ENCODE data around the gene IL4R.

Gene IL4R

GRCh38 chr16:27293343-27293742, 20.4 kb upstream of the IL4R start:
- no peaks in the 10 kb centered on the region for H4K20me1 ChIP-seq (ENCODE audit: insufficient read depth, low read length, poor library complexity, severe bottlenecking)
- no peaks in the 10 kb centered on the region for H3K36me3 ChIP-seq (ENCODE audit: insufficient read depth, low read length)
- no peak for TF ChIP-seq EZH2phosphoT487 (IDR thresholded peaks at IDR 0.05; ENCODE audit: borderline replicate concordance)
- TF ChIP-seq, protein P1, sequence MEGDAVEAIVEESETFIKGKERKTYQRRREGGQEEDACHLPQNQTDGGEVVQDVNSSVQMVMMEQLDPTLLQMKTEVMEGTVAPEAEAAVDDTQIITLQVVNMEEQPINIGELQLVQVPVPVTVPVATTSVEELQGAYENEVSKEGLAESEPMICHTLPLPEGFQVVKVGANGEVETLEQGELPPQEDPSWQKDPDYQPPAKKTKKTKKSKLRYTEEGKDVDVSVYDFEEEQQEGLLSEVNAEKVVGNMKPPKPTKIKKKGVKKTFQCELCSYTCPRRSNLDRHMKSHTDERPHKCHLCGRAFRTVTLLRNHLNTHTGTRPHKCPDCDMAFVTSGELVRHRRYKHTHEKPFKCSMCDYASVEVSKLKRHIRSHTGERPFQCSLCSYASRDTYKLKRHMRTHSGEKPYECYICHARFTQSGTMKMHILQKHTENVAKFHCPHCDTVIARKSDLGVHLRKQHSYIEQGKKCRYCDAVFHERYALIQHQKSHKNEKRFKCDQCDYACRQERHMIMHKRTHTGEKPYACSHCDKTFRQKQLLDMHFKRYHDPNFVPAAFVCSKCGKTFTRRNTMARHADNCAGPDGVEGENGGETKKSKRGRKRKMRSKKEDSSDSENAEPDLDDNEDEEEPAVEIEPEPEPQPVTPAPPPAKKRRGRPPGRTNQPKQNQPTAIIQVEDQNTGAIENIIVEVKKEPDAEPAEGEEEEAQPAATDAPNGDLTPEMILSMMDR (conservative IDR thresholded peaks at IDR 0.05; ENCODE audit: low read length), result no peak
- no peak overlapping the region for H3K9ac ChIP-seq (ENCODE audit: low read depth, low read length, poor library complexity, severe bottlenecking)
- H3K27me3 ChIP-seq (ENCODE audit: insufficient read depth, low read length, poor library complexity, severe bottlenecking), result no peaks in the 10 kb centered on the region
- H3K4me2 ChIP-seq (ENCODE audit: low read depth, low read length, poor library complexity, severe bottlenecking), result no peak overlapping the region
- H3K9me2 ChIP-seq (replicated peaks; ENCODE audit: low read depth, low read length), result no peaks in the 10 kb centered on the region
- H3K4me3 ChIP-seq (ENCODE audit: low read length, poor library complexity, severe bottlenecking), result no peak overlapping the region
- H3K4me1 ChIP-seq (ENCODE audit: insufficient read depth, low read length, poor library complexity, severe bottlenecking), result no peaks in the 10 kb centered on the region
- H3K9me3 ChIP-seq (ENCODE audit: insufficient read depth, low read depth, low read length), result no peaks in the 10 kb centered on the region
- no peaks in the 10 kb centered on the region for H3F3A ChIP-seq (ENCODE audit: low read depth)
- no peaks in the 10 kb centered on the region for H3K79me2 ChIP-seq (ENCODE audit: insufficient read depth, low read length)
- H2AFZ ChIP-seq (ENCODE audit: low read length), result no peak overlapping the region

DNA sequence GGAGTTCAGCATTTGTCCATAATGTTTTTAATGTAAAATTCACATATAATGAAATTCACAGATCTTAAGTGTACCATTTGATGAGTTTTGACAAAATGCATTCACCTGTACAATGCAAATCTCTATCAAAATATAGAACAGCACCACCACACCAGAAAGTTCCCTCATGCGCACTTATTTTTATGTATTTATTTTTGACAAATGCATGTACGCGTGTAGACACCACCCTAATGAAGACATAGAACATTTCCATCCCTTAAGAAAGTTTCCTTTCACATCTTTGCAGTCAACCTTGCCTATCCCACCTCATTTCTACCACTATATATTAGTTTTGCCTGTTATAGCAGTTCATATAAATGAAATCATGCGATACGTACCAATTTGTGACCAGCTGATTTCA, 15.6 kb upstream of the IL4R start:
- no peaks in the 10 kb centered on the region for H3K79me2 ChIP-seq (ENCODE audit: insufficient read depth, low read length)
- H3K4me3 ChIP-seq (ENCODE audit: low read length, poor library complexity, severe bottlenecking), result no peak overlapping the region
- H3K27me3 ChIP-seq (ENCODE audit: insufficient read depth, low read length, poor library complexity, severe bottlenecking), result no peaks in the 10 kb centered on the region
- no peak overlapping the region for H2AFZ ChIP-seq (ENCODE audit: low read length)
- H3K4me2 ChIP-seq (ENCODE audit: low read depth, low read length, poor library complexity, severe bottlenecking), result no peak overlapping the region
- no peaks in the 10 kb centered on the region for H3K4me1 ChIP-seq (ENCODE audit: insufficient read depth, low read length, poor library complexity, severe bottlenecking)
- H4K20me1 ChIP-seq (ENCODE audit: insufficient read depth, low read length, poor library complexity, severe bottlenecking), result no peaks in the 10 kb centered on the region
- no peaks in the 10 kb centered on the region for H3K9me3 ChIP-seq (ENCODE audit: insufficient read depth, low read depth, low read length)
- TF ChIP-seq, protein P1 (conservative IDR thresholded peaks at IDR 0.05; ENCODE audit: low read length), result no peak
- no peak for TF ChIP-seq EZH2phosphoT487 (IDR thresholded peaks at IDR 0.05; ENCODE audit: borderline replicate concordance)
- H3K36me3 ChIP-seq (ENCODE audit: insufficient read depth, low read length), result no peaks in the 10 kb centered on the region
- no peak overlapping the region for H3K9ac ChIP-seq (ENCODE audit: low read depth, low read length, poor library complexity, severe bottlenecking)
- no peaks in the 10 kb centered on the region for H3F3A ChIP-seq (ENCODE audit: low read depth)
- no peaks in the 10 kb centered on the region for H3K9me2 ChIP-seq (replicated peaks; ENCODE audit: low read depth, low read length)

GRCh38 chr16:27301236-27301861, 12.4 kb upstream of the IL4R start:
- Histone ChIP-seq H3K4me1 (ENCODE audit: insufficient read depth, low read length, poor library complexity, severe bottlenecking) (no peaks in the 10 kb centered on the region), H3K4me3 (ENCODE audit: low read length, poor library complexity, severe bottlenecking) (no peak overlapping the region), H3K36me3 (ENCODE audit: insufficient read depth, low read length) (no peaks in the 10 kb centered on the region), H3K27me3 (ENCODE audit: insufficient read depth, low read length, poor library complexity, severe bottlenecking) (no peaks in the 10 kb centered on the region), H3K9me3 (ENCODE audit: insufficient read depth, low read depth, low read length) (no peaks in the 10 kb centered on the region), H2AFZ (ENCODE audit: low read length) (no peak overlapping the region), H3F3A (ENCODE audit: low read depth) (no peaks in the 10 kb centered on the region), H3K9me2 (replicated peaks; ENCODE audit: low read depth, low read length) (no peaks in the 10 kb centered on the region), H4K20me1 (ENCODE audit: insufficient read depth, low read length, poor library complexity, severe bottlenecking) (no peaks in the 10 kb centered on the region), H3K9ac (ENCODE audit: low read depth, low read length, poor library complexity, severe bottlenecking) (no peak overlapping the region), H3K4me2 (ENCODE audit: low read depth, low read length, poor library complexity, severe bottlenecking) (no peak overlapping the region), H3K79me2 (ENCODE audit: insufficient read depth, low read length) (no peaks in the 10 kb centered on the region)
- TF ChIP-seq EZH2phosphoT487 (IDR thresholded peaks at IDR 0.05; ENCODE audit: borderline replicate concordance), result no peak
- TF ChIP-seq, protein P1 (conservative IDR thresholded peaks at IDR 0.05; ENCODE audit: low read length), result no peak

Measured in Loucy (cell line).